Liver (tissue), 9 donors: ENCODE data around the gene CA9. TPM values are rescaled to one million over a fixed set of nuclear protein-coding genes. Genes with fewer than 3 reads are reported as not detected.

Experiments
- DNase-seq: peaks from one replicate; pipeline ENCODE4 v3.0.0-alpha.2; 2017; ENCODE audit warnings: low spot score
- H3K27ac ChIP-seq, 2 donors: one replicate each; pipeline ENCODE4 v1.7.0; 2013; ENCODE audit warnings: inconsistent platforms in 2 of 2, low read length in 2 of 2, control low read depth in 1 of 2, low read depth in 1 of 2, mild to moderate bottlenecking in 1 of 2
- H3K27me3 ChIP-seq, 4 donors: one replicate each; pipeline versions ENCODE4 v1.6.1 to v1.7.0; 2013; ENCODE audit warnings: low read length in 3 of 4, inconsistent platforms in 1 of 4, mild to moderate bottlenecking in 1 of 4, moderate library complexity in 1 of 4; ENCODE audit not compliant: control insufficient read depth in 4 of 4, insufficient read depth in 4 of 4
- H3K36me3 ChIP-seq, 4 donors: one replicate each; pipeline versions ENCODE4 v1.6.1 to v1.7.0; 2013; ENCODE audit warnings: low read length in 3 of 4, mild to moderate bottlenecking in 3 of 4, low read depth in 1 of 4, moderate library complexity in 1 of 4; ENCODE audit not compliant: control insufficient read depth in 4 of 4, insufficient read depth in 3 of 4
- H3K4me1 ChIP-seq, 4 donors: one replicate each; pipeline versions ENCODE4 v1.6.1 to v1.7.0; 2013; ENCODE audit warnings: low read length in 3 of 4, mild to moderate bottlenecking in 3 of 4, moderate library complexity in 1 of 4; ENCODE audit not compliant: control insufficient read depth in 4 of 4, insufficient read depth in 4 of 4
- H3K4me3 ChIP-seq, 3 donors: one replicate each; pipeline versions ENCODE4 v1.6.1 to v1.7.0; 2013; ENCODE audit warnings: low read length in 3 of 3, control low read depth in 1 of 3, low read depth in 1 of 3, mild to moderate bottlenecking in 1 of 3
- H3K9ac ChIP-seq, 2 donors: one replicate each; pipeline ENCODE4 v1.7.0; 2013; ENCODE audit warnings: low read length in 2 of 2, mild to moderate bottlenecking in 2 of 2, moderate library complexity in 2 of 2, control low read depth in 1 of 2, low read depth in 1 of 2
- H3K9me3 ChIP-seq, 4 donors: one replicate each; pipeline versions ENCODE4 v1.6.1 to v1.7.0; 2013; ENCODE audit warnings: low read length in 3 of 4; ENCODE audit not compliant: control insufficient read depth in 4 of 4
- ATF3 ChIP-seq: IDR thresholded peaks from 2 replicates; pipeline ENCODE4 v1.6.1; 2016; ENCODE audit warnings: antibody characterized with exemption
- CTCF ChIP-seq: fragments of 150-350 bp; IDR thresholded peaks from 2 replicates; pipeline ENCODE4 v1.5.1; 2017; ENCODE audit warnings: improper control_type of control experiment, low read depth, low read length; ENCODE audit not compliant: missing input control
- EGR1 ChIP-seq, 2 donors: IDR thresholded peaks; 2 replicates each; pipeline ENCODE4 v1.6.1; 2016 to 2018; ENCODE audit warnings: antibody characterized with exemption in 2 of 2, low read depth in 2 of 2
- FOXA1 ChIP-seq: IDR thresholded peaks from 2 replicates; pipeline ENCODE4 v1.6.1; 2016; ENCODE audit warnings: antibody characterized with exemption
- FOXA2 ChIP-seq: IDR thresholded peaks from 2 replicates; pipeline ENCODE4 v1.6.1; 2016; ENCODE audit warnings: antibody characterized with exemption
- GABPA ChIP-seq, 2 donors: IDR thresholded peaks in 1 of 2; conservative IDR thresholded peaks in 1 of 2; 2 replicates each; pipeline ENCODE4 v1.6.1; 2016; ENCODE audit warnings: antibody characterized with exemption in 2 of 2, mild to moderate bottlenecking in 1 of 2, moderate library complexity in 1 of 2
- HNF4A ChIP-seq, 2 donors: conservative IDR thresholded peaks; 2 replicates each; pipeline ENCODE4 v1.6.1; 2016; ENCODE audit warnings: antibody characterized with exemption in 2 of 2, mild to moderate bottlenecking in 2 of 2
- HNF4G ChIP-seq: IDR thresholded peaks from 2 replicates; pipeline ENCODE4 v1.6.1; 2016; ENCODE audit warnings: antibody characterized with exemption
- NR2F2 ChIP-seq: IDR thresholded peaks from 2 replicates; pipeline ENCODE4 v1.6.1; 2016; ENCODE audit warnings: antibody characterized with exemption
- RAD21 ChIP-seq, 2 donors: IDR thresholded peaks; 2 replicates each; pipeline ENCODE4 v1.6.1; 2016; ENCODE audit warnings: antibody characterized with exemption in 2 of 2, mild to moderate bottlenecking in 2 of 2
- RXRA ChIP-seq, 2 donors: IDR thresholded peaks; 2 replicates each; pipeline ENCODE4 v1.6.1; 2017 to 2018; ENCODE audit warnings: antibody characterized with exemption in 2 of 2, mild to moderate bottlenecking in 1 of 2
- SP1 ChIP-seq: IDR thresholded peaks from 2 replicates; pipeline ENCODE4 v1.6.1; 2018; ENCODE audit warnings: antibody characterized with exemption, mild to moderate bottlenecking
- TAF1 ChIP-seq: conservative IDR thresholded peaks from 2 replicates; pipeline ENCODE4 v1.6.1; 2016; ENCODE audit warnings: antibody characterized with exemption, mild to moderate bottlenecking
- YY1 ChIP-seq: IDR thresholded peaks from 2 replicates; pipeline ENCODE4 v1.6.1; 2016; ENCODE audit warnings: antibody characterized with exemption, mild to moderate bottlenecking
- ZBTB33 ChIP-seq: IDR thresholded peaks from 2 replicates; pipeline ENCODE4 v1.6.1; 2016; ENCODE audit warnings: antibody characterized with exemption
- WGBS: extraction: QIAGEN DNeasy Blood & Tissue Kit; methylation state at CpG from one replicate; pipeline ENCODE4 v1.1.7; 2013; 5-methylcytosine and 5-hydroxymethylcytosine counted together
- polyA plus RNA-seq, 2 donors: library from polyadenylated mRNA; stranded (reverse) in 1 of 2; unstranded in 1 of 2; fragments of 200-250 nt in 1 of 2; fragments of >200 nt in 1 of 2; fragmentation: Nextera tagmentation in 1 of 2; extraction: Ambion mirVana in 1 of 2; gene quantifications; one replicate each; pipeline versions ENCODE4 v1.2.1 to v1.2.3, GENCODE V29; 2013 to 2015
- total RNA-seq, 2 donors: library from RNA; depleted of rRNA; stranded (reverse); fragments of >200 nt; gene quantifications; one replicate each; pipeline ENCODE4 v1.2.3, GENCODE V29; 2014
- TF ChIP-seq, protein P1 (sequence below): IDR thresholded peaks from 2 replicates; pipeline ENCODE4 v1.6.1; 2016; ENCODE audit warnings: antibody characterized with exemption, mild to moderate bottlenecking
- TF ChIP-seq, protein P2 (sequence below): IDR thresholded peaks from 2 replicates; pipeline ENCODE4 v1.6.1; 2016; ENCODE audit warnings: antibody characterized with exemption
- donor health status: healthy.
- donor health status: healthy.
- donor health status: healthy.
- donor health status: healthy.
- donor health status: healthy.

Gene CA9
- total and polyA plus RNA-seq, 4 donors: 0.47 to 2.2 (median 0.80) TPM

DNA sequence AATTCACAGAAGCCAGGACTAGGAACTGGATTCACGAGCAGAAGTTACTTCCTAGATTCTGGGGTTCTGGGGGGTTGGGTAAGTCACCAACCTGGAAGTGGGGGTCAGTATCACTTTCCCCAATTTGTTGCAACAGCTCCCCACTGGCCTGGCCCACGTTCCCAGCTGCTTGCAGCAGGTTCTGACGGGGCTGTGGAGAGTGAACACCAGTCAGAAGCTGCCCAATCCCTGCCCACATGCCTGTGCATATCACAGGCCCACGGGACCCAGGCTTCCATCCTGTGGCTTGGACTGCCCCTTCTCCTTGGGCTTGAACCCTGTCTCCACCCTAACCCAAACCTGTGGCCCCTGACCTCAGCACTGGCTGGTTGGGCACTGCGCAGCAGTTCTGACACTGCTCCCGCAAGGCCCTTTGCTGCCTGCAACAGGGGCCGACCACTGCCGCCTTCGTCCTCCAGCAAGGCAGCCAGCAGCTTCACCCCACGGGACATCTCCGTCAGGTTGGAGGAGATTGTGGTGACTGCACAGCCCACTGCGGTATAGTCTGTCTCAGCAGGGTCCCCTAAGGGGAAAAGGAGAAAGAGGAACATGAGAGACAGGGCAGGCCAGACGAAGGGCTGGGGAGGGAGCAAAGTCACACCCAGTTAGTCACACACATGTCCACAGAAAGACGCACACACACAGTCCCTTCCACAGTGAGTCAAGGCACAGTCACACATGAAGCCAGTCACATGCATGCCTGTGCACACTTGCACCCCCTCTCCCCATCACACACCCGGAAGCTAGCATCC is 45.2 kb downstream of the CA9 start:
- Histone ChIP-seq H3K9ac (no peak overlapping the region), H3K4me3 (no peak overlapping the region), H3K27ac (no peak overlapping the region), H3K36me3 (peaks cover 53 to 97% (median 96%) of the 10 kb centered on the region in 4 donors), H3K27me3 (no peaks in the 10 kb centered on the region), H3K9me3 (no peaks in the 10 kb centered on the region), H3K4me1 (no peaks in the 10 kb centered on the region)
- WGBS: 92% methylated on average over 15 of the region's 15 CpGs
- DNase-seq: no peak
- TF ChIP-seq EGR1 (IDR thresholded peaks at IDR 0.05; ENCODE audit: low read depth in 2 of 2): no peak
- no peak for TF ChIP-seq TAF1
- no peak for TF ChIP-seq NR2F2
- TF ChIP-seq CTCF: no peak
- no peak for TF ChIP-seq YY1
- TF ChIP-seq GABPA (IDR thresholded peaks at IDR 0.05 in 1 of 2, conservative IDR thresholded peaks at IDR 0.05 in 1 of 2): no peak
- TF ChIP-seq FOXA2: no peak
- TF ChIP-seq RAD21 (IDR thresholded peaks at IDR 0.05): no peak
- no peak for TF ChIP-seq RXRA (IDR thresholded peaks at IDR 0.05)
- no peak for TF ChIP-seq ATF3
- TF ChIP-seq SP1: no peak
- TF ChIP-seq FOXA1: no peak
- no peak for TF ChIP-seq HNF4G
- TF ChIP-seq HNF4A (conservative IDR thresholded peaks at IDR 0.05): no peak
- TF ChIP-seq, protein P1, sequence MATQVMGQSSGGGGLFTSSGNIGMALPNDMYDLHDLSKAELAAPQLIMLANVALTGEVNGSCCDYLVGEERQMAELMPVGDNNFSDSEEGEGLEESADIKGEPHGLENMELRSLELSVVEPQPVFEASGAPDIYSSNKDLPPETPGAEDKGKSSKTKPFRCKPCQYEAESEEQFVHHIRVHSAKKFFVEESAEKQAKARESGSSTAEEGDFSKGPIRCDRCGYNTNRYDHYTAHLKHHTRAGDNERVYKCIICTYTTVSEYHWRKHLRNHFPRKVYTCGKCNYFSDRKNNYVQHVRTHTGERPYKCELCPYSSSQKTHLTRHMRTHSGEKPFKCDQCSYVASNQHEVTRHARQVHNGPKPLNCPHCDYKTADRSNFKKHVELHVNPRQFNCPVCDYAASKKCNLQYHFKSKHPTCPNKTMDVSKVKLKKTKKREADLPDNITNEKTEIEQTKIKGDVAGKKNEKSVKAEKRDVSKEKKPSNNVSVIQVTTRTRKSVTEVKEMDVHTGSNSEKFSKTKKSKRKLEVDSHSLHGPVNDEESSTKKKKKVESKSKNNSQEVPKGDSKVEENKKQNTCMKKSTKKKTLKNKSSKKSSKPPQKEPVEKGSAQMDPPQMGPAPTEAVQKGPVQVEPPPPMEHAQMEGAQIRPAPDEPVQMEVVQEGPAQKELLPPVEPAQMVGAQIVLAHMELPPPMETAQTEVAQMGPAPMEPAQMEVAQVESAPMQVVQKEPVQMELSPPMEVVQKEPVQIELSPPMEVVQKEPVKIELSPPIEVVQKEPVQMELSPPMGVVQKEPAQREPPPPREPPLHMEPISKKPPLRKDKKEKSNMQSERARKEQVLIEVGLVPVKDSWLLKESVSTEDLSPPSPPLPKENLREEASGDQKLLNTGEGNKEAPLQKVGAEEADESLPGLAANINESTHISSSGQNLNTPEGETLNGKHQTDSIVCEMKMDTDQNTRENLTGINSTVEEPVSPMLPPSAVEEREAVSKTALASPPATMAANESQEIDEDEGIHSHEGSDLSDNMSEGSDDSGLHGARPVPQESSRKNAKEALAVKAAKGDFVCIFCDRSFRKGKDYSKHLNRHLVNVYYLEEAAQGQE: no peak
- TF ChIP-seq, protein P2, sequence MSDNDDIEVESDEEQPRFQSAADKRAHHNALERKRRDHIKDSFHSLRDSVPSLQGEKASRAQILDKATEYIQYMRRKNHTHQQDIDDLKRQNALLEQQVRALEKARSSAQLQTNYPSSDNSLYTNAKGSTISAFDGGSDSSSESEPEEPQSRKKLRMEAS: no peak

DNA sequence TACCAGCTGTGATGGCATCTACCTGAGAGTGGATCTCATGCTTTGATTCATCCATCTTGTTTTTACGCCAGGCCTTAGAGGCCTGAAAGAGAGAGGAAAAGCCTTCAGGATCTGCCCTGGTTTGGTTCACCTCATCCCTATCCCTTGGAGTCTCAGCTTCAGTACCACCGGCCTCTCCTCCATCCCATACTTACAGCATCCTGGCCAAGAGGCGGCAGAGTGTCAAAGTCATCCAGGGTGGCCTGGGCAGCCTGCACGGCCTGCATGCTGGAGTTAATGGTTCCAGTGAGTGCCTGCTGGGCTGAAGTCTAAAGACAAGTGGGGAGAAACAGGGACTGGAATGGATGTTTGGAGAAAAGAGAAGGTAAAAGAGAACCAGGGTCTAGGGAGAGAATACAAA is 45.8 kb downstream of the CA9 start:
- no peak overlapping the region for H3K27ac ChIP-seq
- TF ChIP-seq, protein P2: no peak
- no peak for TF ChIP-seq FOXA2
- no peak for TF ChIP-seq NR2F2
- no peak for TF ChIP-seq RXRA (IDR thresholded peaks at IDR 0.05)
- TF ChIP-seq GABPA (IDR thresholded peaks at IDR 0.05 in 1 of 2, conservative IDR thresholded peaks at IDR 0.05 in 1 of 2): no peak
- TF ChIP-seq ZBTB33: no peak

More for the DNA sequence above, 45.8 kb downstream of the CA9 start:
- DNase-seq: no peak
- WGBS: 96% methylated on average over 4 of the region's 4 CpGs
- Histone ChIP-seq H3K9me3 (no peaks in the 10 kb centered on the region), H3K36me3 (peaks cover 55 to 97% (median 96%) of the 10 kb centered on the region in 4 donors), H3K4me1 (no peaks in the 10 kb centered on the region), H3K27me3 (no peaks in the 10 kb centered on the region), H3K9ac (no peak overlapping the region), H3K4me3 (no peak overlapping the region)
